SHP77 (cell line): ENCODE measurements around the gene CUTC.

Experiments used
- DNase-seq, 2 experiments: peaks; one replicate each; lab custom pipeline; 2025; lab: John Stamatoyannopoulos, UW

The CUTC gene

DNA sequence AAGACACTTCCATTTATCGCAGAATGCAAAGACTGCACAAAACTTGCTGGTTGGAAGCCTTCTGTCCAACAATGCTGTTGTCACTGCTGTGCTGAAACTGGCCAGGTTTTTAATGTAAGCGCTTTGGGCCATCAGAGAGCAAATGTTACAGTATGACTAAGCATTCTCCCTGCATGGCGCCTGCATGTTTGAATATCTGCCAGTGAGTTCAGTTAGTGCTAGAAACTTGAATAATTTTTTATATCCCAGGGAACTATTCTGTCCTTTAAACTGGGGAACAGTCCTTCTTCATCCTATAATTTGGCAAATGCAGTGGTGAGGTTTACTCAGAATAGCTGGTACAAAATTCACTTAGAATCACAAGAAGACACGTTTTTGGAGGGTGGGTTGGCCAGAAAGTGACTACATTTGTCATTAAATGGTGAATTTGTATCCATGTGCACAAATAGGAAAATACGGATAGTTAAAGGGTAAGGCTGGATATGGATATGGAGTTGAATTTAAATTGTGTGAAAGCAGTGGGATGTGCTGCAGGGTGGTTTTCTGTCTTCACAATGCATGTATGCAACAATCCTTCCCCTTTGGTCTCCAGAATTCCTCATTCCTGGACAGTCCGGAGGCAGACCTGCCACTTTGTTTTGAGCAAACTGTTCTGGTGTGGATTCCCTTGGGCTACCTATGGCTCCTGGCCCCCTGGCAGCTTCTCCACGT is 52.1 kb downstream of the CUTC start:
- DNase-seq, result no peak

DNA sequence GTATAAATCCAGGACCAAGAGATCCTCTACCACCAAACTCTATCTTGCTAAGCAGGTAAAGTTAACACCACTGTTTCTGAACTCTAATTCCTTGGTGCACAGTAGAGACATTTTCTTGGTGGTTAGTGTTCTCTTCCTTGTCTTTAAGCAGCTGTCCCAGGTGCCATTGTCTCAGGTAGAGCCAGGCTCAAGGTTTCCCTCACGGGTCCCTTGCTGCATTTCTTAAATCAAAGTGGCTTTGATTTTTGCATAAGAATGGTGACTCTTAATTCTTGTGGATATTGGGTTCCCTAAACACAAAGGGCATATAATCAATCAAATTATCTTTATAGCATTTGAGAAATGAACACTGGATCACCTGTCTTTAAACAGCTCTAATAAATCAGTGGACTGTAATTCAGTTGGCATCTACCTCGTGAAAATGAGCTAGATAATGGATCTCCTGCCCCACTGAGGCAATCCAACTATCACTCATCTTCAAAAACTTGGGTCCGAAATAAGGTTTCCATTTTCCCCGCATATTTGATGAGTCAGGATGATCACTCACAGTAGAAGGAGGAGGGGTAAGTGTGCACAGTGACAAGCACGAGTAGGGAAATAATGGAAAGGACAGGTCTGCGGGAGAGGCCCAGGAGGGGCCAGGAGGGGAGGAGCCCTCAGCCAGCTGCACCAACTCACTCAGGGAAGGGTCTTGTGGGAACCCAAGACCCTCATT is 52.9 kb downstream of the CUTC start:
- no peak for DNase-seq

DNA sequence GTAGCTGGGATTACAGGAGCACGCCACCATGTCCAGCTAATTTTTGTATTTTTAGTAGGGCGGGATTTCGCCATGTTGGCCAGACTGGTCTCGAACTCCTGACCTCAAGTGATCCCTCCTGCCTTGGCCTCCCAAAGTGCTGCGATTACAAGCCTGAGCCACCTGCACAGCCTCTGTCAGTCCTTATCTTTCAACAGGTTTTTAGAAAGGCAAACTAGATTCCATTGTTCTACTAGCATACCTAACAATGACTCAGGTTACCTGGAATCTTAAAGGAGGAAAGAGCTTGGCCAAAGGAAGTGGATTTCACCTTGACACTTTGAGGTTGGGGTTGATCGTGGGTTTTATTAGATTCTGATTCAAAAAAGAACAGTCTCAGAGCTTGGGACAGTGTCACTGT is 53.6 kb downstream of the CUTC start:
- DNase-seq, result no peak

DNA sequence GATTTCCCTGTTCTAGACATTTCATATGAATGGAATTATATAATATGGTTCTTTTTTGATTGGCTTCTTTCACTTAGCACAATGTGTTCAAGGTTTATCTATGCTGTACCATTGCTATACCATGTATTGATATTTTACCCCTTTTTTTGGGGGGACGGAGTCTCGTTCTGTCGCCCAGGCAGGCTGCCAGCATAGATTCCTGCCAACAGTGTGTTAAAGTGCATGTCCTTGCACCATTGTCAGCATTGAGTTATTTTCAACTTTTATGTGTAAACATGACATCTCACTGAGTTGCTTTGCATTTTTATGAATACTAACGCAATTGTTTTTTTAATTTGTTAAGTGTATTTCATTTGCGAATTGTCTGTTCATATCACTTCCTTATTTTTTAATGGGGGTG is 55.3 kb downstream of the CUTC start:
- DNase-seq, result no peak

DNA sequence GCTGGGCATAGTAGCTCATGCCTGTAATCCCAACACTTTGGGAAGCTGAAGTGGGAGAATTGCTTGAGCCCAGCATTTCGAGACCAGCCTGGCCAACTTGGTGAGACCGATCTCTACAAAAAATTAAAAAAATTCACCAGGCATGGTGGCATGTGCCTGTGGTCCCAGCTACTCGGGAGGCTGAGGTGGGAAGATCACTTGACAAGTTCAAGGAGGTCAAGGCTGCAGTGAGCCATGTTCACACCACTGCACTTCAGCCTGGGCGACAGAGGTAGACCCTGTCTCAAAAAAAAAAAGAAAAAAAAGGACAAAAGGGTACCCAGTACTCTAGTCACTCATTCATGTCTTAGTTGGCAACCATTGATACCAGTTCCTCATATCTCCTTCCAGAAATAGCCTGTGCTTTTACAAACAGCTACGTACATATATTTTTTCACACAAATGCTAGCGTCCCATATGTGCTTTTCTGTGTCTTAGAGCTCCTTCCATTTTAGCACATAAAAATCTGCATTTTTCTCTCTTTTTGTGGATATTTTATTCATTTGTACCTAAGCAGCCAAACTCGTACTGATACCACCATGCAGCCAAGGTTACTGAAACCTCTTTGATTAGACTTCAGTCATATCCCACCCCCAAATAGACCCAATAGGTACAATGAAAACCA is 55.9 kb downstream of the CUTC start:
- no peak for DNase-seq

DNA sequence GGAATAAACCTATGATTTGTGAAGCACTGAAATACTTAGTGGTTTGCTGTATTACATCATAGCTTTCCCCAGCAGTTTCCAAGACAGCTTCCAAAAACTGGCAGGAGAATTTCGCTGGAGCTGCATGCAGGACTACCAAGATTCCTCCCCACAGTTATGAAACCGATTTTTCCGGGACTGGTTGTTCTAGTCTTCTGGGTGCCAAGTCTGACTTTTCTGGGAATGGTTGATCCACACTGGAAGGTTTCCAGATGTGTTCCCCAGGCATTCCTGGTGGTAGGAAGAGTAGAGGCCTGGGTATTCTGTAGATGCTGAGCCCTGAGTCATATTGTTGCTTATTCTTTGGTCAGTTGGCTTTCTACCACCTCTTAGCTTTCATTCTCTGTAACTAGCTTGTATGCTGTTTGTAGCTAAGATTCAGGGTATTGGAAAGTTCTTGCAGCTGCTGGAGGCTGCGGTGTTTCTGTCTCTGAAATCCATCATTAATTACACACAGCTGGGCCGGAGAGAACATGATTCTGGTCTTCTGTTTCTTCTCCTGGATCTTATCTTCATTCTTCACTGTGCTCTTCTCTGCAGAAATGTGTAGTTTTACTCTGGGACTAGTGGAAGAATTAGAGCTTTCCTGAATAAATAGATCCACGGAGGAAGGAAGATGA is 56.7 kb downstream of the CUTC start:
- no peak for DNase-seq

DNA sequence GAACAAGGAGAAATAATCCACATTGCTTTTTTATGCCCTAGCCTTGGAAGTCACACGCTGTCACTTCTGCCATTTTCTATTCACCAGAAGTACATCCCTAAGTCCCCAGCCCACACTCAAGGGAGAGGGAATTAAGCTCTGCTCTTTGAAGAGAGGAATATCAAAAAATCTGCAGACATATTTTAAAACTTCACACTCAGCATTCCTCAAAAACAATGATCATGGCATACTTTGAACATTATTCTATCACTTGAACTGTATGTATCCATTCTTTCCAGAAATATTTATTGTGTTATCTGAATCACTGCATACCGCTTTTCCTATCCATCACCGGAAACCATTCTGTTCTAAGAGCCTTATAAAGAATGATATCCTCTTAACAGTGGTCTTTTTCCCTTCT is 59.8 kb downstream of the CUTC start:
- DNase-seq, result no peak

DNA sequence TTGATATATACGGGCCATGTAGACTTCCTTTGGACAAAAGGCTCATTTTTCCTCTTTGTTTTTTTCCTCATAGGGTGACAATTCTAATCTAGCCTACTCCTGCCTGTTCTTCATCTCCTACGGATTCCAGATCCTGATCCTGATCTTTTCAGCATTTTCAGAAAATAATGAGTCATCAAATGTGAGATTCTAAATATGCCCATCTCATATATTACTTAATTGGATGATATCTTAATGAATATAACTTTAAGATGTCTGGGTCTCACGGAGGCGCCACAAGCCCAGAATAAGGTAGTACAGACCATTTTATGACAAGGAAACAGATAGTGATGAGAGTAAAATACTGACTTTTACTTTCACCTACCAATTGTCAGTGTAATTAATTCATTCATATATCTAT is 61.8 kb downstream of the CUTC start:
- DNase-seq, result no peak

DNA sequence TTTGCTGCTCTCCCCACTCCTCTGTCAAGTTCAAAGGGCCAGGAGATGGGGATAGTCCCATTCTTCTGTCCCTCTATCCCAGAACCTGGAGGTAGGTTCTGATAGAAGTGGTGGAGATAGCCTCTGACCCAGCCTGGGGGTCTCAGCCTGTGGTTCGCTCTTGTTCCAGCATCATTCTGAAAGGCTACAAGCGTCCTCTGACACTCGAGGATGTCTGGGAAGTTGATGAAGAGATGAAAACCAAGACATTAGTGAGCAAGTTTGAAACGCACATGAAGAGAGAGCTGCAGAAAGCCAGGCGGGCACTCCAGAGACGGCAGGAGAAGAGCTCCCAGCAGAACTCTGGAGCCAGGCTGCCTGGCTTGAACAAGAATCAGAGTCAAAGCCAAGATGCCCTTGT is 64.9 kb downstream of the CUTC start:
- no peak for DNase-seq

DNA sequence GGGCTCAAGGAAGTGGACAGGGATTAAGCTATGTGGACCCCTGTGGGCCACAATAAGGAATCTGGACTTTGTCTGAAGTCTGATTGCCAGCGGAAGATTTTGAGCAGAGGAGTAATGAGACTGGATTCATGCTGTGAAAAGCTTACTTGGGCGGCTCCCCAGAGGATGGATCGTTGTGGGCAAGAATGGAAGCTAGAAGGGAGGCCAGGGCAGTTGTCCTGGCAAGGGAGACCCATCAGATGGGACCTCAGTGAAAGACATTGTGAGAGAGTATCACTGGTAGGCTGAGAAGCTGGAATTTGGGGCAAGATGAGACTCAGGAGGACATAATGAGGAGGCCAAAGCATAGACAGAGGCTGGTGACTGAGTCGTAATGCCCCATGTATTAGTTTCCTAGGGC is 66.0 kb downstream of the CUTC start:
- DNase-seq, result no peak

DNA sequence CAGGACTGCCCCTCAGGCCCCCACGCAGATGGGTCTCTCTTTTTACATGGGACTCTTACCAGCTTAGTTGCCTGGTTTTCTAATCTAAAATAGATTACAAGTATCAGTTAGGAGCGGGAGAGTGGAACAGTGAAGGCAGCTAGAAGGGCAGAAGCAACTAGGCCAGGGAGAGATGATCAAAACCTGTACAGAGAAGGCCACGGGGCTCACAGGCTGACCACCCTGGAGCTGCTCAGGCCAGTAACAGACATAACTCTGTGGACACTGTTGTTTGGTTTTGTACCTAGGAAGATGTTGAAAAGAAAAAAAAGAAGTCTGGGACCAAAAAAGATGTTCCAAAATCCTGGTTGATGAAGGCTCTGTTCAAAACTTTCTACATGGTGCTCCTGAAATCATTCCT is 66.9 kb downstream of the CUTC start:
- no peak for DNase-seq

DNA sequence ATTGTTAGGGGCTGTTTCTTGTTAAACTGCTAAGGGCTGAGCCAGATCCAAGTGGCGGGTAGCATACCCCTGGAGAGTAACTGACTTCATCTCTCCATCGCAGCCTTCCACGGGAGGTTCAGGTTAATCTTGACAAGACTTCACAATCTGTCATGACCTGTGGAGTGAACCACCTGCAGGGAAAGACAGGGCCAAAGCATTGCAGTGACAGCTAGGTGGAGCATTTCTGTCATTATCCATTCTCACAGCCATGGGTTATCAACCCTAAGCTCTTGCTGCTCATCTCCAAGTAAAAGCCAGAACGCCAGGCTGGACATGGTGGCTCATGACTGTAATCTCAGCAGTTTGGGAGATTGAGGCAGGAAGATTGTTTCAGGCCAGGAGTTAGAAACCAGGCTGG is 67.6 kb downstream of the CUTC start:
- DNase-seq, result no peak

DNA sequence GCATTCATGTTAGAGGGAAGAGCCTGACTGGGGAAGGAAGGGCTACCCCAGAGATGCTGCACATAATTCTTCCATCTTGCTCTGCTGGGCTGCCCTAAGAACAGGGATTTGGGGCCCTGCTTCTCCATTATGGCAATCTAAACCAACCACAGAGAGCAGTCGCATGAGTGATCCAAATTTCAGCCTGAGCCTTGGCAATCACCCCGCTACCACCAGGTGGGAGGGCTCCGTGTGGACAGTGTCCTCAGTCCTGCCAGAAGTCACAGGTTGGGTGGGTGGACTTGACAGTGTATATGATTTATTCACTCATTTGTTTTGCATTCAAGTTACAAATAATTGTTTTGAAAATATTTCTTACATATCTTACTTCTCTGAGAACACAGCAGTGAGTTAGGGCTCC is 72.4 kb downstream of the CUTC start:
- no peak for DNase-seq

DNA sequence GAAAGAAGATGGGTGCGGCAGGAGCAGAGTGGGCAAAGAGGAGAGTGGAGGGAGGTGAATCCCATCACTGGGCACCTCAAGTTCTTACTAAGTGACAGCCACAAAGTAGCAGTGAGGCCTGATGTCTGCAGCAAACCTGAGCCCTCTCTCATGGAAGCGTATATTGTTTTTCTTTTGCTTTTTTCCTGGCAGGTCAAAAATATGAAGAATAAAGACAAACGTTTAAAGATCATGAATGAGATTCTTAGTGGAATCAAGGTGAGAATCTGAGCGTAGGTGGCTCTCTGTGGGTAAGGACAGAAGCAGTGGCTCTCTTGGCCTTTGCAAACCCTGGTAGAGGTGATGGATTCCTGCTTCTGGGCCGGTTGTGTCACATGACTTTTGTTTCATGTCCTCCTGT is 73.2 kb downstream of the CUTC start:
- no peak for DNase-seq
